MV-4-11 (cell line): ENCODE results near the gene SETD5.

Experiments
- DNase-seq: peaks from one replicate; lab custom pipeline; 2025; lab: John Stamatoyannopoulos, UW

The SETD5 gene

DNA sequence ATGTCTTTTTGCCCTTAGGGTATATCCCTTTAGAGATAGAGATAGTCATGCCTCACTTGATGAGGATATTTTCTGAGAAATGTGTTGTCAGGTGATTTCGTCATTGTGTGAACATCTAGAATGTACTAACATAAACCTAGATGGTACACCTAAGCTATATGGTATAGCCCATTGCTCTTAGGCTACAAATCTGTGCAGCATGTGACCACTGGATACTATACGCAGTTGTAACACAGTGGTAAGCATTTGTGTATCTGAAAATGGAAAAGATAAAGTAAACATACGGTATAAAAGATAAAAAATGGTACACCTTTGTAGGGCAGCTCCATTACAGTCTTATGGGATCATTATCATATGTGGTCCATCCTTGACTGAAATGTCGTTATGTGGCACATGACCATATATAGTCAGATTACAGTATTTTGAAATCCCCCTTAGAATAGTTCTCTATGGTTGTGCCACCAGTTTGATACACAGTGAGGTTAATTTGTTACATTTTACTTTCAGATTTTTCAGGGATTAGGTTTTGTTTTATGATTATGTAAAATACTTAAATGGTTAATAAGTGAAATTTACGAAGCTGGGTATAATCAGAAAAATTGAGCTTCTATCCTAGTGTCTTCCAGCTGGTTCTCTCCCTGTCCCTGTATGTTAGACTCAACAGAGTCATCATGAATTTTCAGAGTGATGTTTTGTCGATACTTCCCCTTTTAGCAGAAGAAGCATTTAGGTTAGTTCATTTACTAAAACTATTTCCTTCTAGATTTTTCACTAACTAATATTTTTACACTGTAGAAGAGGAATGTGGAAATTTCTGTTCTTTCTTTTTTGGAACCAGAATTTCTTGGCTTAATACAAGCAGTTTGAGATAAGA lies 12.8 kb downstream of the SETD5 start:
- DNase-seq, result peak; percentile 64

DNA sequence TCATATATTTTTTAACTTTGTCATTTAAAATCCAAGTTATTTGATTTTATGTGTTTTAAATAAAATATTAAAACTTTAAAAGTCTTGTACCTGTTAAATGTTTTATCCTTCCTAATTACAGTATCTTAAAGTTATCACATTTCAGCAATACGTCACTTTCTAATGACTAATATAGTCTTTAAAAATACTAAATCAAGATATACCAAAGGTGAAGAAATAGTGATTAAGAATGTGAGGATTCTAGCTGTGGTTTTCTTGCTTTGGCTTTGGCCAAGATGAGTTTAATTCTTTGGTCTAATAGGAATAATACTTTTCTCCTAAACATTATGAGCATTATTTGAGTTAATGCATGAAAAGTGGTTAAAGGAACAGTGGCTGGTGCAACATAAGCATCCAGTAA lies 13.9 kb downstream of the SETD5 start:
- DNase-seq, result no peak

- no peak for DNase-seq
Observed at GRCh38 chr3:9412293-9412692, 14.9 kb downstream of the SETD5 start.

DNA sequence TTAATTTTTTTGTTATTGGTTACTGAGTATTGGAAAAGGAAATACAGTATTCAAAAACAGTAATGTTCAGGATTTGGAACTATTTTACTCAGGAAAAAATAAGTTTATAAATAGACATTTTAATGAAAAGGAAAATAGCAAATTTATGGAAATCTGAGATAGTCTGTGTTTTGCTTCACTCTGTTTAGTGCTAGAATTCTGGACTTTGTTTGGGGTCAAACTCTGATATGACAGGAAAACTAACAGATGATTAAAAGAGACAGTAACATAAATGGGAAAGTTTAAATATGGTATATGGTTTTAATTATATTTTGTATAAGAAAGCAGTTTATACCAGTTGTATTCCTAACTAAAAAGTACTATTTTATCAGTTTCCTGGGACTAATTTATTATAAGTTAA lies 17.4 kb downstream of the SETD5 start:
- no peak for DNase-seq

GRCh38 chr3:9415485-9416138 lies 18.2 kb downstream of the SETD5 start:
- DNase-seq, result no peak

DNA sequence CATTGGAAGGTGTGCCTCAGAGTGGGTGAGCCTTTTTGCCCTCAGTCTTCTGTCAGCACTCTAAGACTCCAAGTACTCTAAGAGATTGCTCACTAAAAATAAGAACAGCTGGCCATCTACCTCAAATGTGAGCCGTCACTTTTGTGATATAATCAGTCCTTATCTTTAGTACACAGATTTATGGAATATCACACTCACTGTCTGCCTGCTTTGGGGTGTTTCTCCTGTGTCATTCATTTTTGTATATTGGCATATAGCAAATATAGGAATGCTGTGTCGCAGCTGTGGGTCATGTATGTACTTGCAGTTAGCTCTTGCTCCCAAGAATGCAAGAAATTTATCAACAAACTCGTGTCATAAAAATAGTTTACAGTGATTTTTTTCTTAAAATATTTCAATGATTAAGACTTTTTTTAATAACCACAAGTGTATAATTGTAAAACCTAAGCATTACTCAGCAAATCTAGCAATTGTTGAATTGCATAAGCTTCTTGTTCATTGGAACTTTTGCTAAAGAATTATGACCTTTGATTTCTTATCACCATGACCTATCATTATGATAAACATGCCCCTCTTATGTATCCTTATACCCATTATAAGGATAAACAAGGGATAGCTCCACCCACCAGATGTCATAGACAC lies 18.8 kb downstream of the SETD5 start:
- DNase-seq, result no peak

GRCh38 chr3:9420850-9421549 lies 23.6 kb downstream of the SETD5 start:
- DNase-seq, result no peak

GRCh38 chr3:9422712-9423424 lies 25.5 kb downstream of the SETD5 start:
- DNase-seq, result peak; percentile 89

DNA sequence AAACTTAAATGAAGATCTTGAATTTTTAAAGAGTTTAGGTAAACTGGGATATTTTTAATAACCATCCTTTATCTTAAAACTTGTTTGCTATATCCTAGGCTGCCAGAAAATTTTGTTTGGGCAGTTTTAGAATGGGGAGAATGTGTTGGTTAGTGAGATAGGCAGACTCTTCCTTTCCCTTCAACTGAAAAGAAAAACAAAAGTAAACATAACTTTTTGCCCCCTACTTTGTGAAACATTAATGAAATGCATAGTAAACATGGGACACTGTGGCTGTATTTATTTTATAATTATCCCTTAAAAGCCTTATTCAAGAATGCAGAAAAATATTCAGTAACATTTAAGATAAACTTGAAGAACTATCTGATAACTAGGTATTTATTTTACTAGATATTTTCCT lies 31.0 kb downstream of the SETD5 start:
- DNase-seq, result no peak

DNA sequence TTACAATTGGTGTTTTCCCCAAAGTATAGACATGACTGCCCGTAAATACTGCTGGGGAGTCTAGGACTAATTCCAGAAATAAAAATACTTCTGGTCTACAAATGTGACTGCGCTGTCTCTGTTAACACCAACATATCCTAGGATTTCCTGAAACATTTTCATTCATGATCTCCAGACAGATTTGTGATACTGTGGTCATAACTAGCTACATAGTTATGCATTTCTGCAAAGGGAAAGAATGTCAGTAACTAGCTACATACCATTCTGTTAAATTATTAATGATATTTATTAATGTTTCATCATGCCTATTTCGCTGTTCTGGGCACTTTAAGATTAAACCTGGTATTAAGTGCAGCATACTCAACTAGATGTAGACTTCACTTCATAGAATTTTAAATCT lies 33.3 kb downstream of the SETD5 start:
- no peak for DNase-seq

DNA sequence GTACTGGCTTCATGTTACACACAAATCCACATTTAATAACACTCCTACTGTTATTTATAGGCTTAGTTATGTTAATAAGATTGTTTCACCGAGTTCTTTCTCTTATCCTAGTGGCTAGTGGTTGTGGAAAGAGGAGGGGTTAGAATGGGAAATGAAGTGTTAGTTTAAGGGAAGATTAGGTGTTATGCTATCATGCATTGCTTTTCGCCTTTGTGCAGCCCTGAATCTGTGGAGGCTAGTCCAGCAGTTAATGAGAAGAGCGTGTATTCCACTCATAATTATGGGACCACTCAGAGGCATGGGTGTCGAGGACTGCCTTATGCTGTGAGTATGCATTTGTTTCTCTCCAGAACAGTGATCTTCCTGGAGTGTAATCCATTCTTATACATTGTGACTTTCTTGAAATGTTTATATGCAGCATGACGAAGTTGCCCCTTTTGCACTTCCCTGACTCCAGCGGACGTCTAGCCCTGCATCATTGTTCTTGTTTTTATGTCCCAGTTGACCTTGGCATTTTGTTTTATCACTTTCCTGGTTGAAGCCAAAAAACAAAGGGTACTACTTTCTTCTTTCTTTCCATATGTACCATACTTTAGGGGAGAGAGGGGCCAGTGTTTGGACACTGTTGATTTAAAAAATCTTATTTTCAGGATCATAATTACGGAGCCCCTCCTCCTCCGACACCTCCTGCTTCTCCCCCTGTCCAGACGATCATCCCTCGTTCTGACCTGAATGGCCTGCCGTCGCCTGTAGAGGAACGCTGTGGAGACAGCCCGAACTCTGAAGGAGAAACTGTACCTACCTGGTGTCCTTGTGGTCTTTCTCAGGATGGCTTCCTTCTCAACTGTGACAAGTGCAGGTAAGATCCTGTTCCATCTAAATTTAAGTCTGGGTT lies 36.5 kb downstream of the SETD5 start:
- DNase-seq, result no peak

DNA sequence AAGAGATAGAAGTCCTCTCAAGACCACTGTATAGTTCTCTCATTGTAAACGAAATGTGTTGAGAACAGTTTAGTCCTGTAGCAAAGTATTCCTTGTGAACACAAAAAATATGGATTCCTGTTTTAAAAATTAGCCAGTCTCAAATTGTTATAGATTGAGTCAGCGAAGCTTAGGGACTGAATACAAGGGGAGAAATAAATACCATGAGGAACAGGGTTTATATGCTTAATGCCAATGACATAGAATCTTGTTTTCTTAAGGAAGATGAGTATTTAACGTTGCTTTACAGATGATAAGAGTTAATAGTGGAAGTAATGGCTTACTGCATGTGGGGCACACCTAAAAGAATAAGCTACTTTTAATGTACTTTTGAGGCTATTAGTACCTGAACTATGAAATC lies 37.9 kb downstream of the SETD5 start:
- no peak for DNase-seq

DNA sequence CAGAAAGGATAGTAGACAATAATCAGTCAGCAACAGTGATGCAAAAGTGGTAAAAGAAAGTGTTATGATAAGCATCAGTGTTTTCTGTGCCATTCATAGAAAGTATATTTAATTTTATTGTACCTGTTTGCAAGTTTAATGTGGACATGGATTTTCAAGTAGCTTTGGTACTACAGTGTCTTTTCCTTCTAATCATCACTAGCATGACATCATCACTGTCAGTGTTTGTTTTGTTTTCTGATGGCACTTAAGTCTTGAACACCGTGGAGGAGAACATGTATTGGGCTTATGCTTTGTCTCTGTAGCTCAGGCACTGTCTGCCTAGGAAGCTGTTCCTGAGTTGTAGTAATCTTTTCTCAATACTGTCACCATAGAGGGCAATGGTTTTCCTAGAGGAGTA lies 41.9 kb downstream of the SETD5 start:
- DNase-seq, result no peak

- DNase-seq, result no peak
Observed at GRCh38 chr3:9441501-9442221, 44.2 kb downstream of the SETD5 start.

- no peak for DNase-seq
Observed at GRCh38 chr3:9448071-9448470, 50.7 kb downstream of the SETD5 start.

DNA sequence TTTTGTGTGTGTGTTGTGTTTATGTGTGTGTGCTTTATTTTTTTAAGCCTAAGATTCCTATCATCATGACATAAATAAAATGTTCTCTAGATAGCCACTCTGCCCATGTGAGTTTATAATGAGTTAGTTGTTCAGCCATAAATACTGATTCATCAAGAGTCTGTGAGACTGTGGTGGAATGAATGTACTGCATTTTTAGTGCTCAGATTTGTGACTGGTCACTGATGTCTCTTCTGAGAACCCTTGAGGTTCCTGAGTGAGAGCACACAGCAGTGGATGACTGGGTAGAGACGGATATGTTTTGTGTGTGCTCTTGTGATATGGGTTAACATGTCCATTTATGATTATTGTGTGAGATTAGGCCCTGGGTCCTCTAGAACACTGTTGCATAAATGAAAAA lies 51.2 kb downstream of the SETD5 start:
- no peak for DNase-seq

GRCh38 chr3:9450126-9450525 lies 52.7 kb downstream of the SETD5 start:
- no peak for DNase-seq

DNA sequence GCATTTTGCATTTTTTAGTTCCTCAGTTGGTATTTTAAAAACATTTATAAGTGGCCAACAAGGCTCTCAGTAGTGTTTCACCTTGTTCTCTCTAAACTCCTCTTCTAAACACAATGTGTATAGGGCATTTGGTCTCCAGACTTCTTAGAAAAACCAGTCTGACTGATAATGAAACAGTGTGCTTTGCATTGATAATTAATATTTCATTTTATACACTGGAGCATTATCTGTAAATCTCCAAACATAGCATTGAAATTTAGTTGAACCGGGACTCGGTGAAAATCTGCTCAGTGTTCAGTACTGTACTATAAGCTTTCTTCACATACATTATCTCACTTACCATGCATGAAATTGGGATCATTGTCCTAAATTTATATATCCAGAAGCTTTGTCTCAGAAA lies 53.6 kb downstream of the SETD5 start:
- DNase-seq, result no peak

- peak; percentile 17 for DNase-seq
Observed at GRCh38 chr3:9452417-9452816, 55.0 kb downstream of the SETD5 start.

DNA sequence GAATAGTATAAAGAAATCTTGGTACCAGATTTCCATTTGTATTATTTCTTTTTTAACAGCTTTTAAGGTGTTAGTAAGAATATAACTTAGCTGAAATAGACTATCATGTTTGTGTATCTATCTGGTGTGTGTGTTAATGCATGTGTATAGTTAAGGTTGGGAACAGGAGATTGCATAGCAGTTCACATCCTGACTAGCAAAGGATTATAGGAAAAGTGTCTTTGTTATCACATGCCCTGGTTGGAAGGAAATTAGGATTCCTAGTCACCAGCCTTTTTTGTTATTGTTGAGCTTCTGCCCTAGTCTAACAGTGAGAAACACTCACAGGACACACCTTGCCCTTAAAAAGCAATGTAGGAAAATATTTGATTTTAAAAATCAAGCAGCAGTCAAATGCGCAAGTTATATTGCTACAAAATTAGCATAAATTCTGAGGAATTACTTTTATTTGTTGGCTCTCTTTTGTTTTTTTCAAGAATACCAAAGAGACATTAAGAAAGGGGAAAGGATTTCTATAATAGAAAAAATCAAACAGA lies 58.2 kb downstream of the SETD5 start:
- no peak for DNase-seq
